B cell (primary cell): Measurements from ENCODE around the gene SCGB2B2. TPM values are rescaled to one million over a fixed set of nuclear protein-coding genes. Genes with fewer than 3 reads are reported as not detected.

Experiments used
- ATAC-seq: fragments of 200-7000 bp; cut with Tn5 transposase; one replicate; pipeline ENCODE4 v1.10.0; 2021; ENCODE audit warnings: low read depth, mild to moderate bottlenecking, moderate number of reproducible peaks, moderate library complexity
- CTCF ChIA-PET: fragments of 350-600 bp; sonication (Branson Sonifier 250); formaldehyde crosslinking; loops from one replicate; lab custom pipeline; 2021; ENCODE audit warnings: antibody characterized with exemption, inconsistent platforms; lab: Charles Lee
- POLR2A ChIA-PET: fragments of 350-600 bp; sonication (Branson Sonifier 250); formaldehyde crosslinking; loops from one replicate; lab custom pipeline; 2021; ENCODE audit warnings: antibody characterized with exemption; lab: Charles Lee
- DNase-seq: peaks from one replicate; pipeline ENCODE4 v3.0.0; 2013
- H2AFZ ChIP-seq: 2 replicates; pipeline ENCODE4 v1.6.1; 2012; ENCODE audit warnings: mild to moderate bottlenecking, low read depth, low read length; ENCODE audit not compliant: insufficient read depth, poor library complexity, severe bottlenecking
- H3K27ac ChIP-seq, 2 donors: 1 replicate in 1 of 2; 2 replicates in 1 of 2; pipeline ENCODE4 v1.5.1; 2012 to 2013; ENCODE audit warnings: low read length in 2 of 2, mild to moderate bottlenecking in 2 of 2, moderate library complexity in 1 of 2
- H3K27me3 ChIP-seq, 4 experiments: fragments of 200-600 bp in 1 of 4; sonication (generic) in 1 of 4; replicated peaks in 1 of 4; 1 replicate in 2 of 4; 2 replicates in 2 of 4; pipeline versions ENCODE4 v1.6.1 to v1.7.0; 2013 to 2016; ENCODE audit warnings: low read length in 3 of 4, mild to moderate bottlenecking in 2 of 4, mixed read lengths in 1 of 4, moderate library complexity in 1 of 4; ENCODE audit not compliant: insufficient read depth in 4 of 4, control insufficient read depth in 3 of 4; ENCODE audit errors: control extremely low read depth in 1 of 4
- H3K36me3 ChIP-seq, 2 experiments: replicated peaks in 1 of 2; 1 replicate in 1 of 2; 2 replicates in 1 of 2; pipeline versions ENCODE4 v1.6.1 to v1.7.1; 2013; ENCODE audit warnings: low read length in 1 of 2; ENCODE audit not compliant: insufficient read depth in 2 of 2, control insufficient read depth in 1 of 2; ENCODE audit errors: control extremely low read depth in 1 of 2, extremely low read depth in 1 of 2
- H3K4me1 ChIP-seq, 2 donors: fragments of 200-600 bp in 1 of 2; sonication (generic) in 1 of 2; 1 replicate in 1 of 2; 2 replicates in 1 of 2; pipeline versions ENCODE4 v1.5.1 to v1.6.1; 2013 to 2017; ENCODE audit warnings: low read length in 2 of 2; ENCODE audit not compliant: control insufficient read depth in 2 of 2, insufficient read depth in 2 of 2
- H3K4me2 ChIP-seq: replicated peaks from 2 replicates; pipeline ENCODE3; 2012; ENCODE audit warnings: mild to moderate bottlenecking, low read depth, low read length; ENCODE audit not compliant: poor library complexity, severe bottlenecking
- H3K4me3 ChIP-seq, 5 experiments: fragments of 200-600 bp in 1 of 5; sonication (generic) in 1 of 5; 1 replicate in 3 of 5; 2 replicates in 2 of 5; pipeline versions ENCODE4 v1.5.1 to v1.7.0; 2011 to 2016; ENCODE audit warnings: low read length in 4 of 5, mild to moderate bottlenecking in 4 of 5, low read depth in 2 of 5, control low read depth in 1 of 5, moderate library complexity in 1 of 5; ENCODE audit not compliant: insufficient read depth in 1 of 5; ENCODE audit errors: control extremely low read depth in 1 of 5, extremely low read depth in 1 of 5
- H3K79me2 ChIP-seq: fragments of 200-600 bp; sonication (generic); one replicate; pipeline ENCODE4 v1.6.0; 2016; ENCODE audit warnings: low read length; ENCODE audit not compliant: control insufficient read depth, insufficient read depth
- H3K9ac ChIP-seq: fragments of 200-600 bp; sonication (generic); 2 replicates; pipeline ENCODE4 v1.6.1; 2017; ENCODE audit warnings: mild to moderate bottlenecking, low read length, moderate library complexity
- H3K9me3 ChIP-seq, 3 donors: one replicate each; pipeline versions ENCODE4 v1.6.1 to v1.7.1; 2013; ENCODE audit warnings: low read length in 2 of 3; ENCODE audit not compliant: control insufficient read depth in 2 of 3, insufficient read depth in 1 of 3; ENCODE audit errors: control extremely low read depth in 1 of 3
- H4K20me1 ChIP-seq: 2 replicates; pipeline ENCODE4 v1.6.0; 2012; ENCODE audit warnings: mild to moderate bottlenecking, low read length; ENCODE audit not compliant: insufficient read depth, control insufficient read depth, poor library complexity, severe bottlenecking
- H3K27ac Mint-ChIP-seq: one replicate; pipeline ENCODE4 v1.8.0; 2021; ENCODE audit warnings: mixed read lengths
- H3K27me3 Mint-ChIP-seq: one replicate; pipeline ENCODE4 v1.8.0; 2021; ENCODE audit warnings: mixed read lengths
- H3K4me1 Mint-ChIP-seq: one replicate; pipeline ENCODE4 v1.8.0; 2021; ENCODE audit warnings: mixed read lengths
- H3K4me3 Mint-ChIP-seq: one replicate; pipeline ENCODE4 v1.8.0; 2021; ENCODE audit warnings: mixed read lengths
- H3K9me3 Mint-ChIP-seq: one replicate; pipeline ENCODE4 v1.8.0; 2022; ENCODE audit warnings: mixed read lengths; ENCODE audit not compliant: insufficient read depth
- EZH2 ChIP-seq: IDR thresholded peaks from 2 replicates; pipeline ENCODE4 v1.6.1; 2012; ENCODE audit warnings: borderline replicate concordance, low read depth, mild to moderate bottlenecking, moderate library complexity, low read length; ENCODE audit not compliant: insufficient read depth, poor library complexity, severe bottlenecking
- WGBS: methylation state at CpG from one replicate; pipeline ENCODE4 v1.1.5; 2013; ENCODE audit warnings: missing lambda C conversion rate; ENCODE audit not compliant: insufficient coverage; 5-methylcytosine and 5-hydroxymethylcytosine counted together
- intact Hi-C: fragments of 100-400 bp; cut with micrococcal nuclease; formaldehyde crosslinking; loops from one replicate; pipeline ENCODE4 v1.10.0; 2022
- polyA plus RNA-seq: library from polyadenylated mRNA; depleted of rRNA; stranded (reverse); fragments of >200 nt; gene quantifications from 2 replicates; pipeline ENCODE4 v1.2.3, GENCODE V29; 2012
- total RNA-seq, 2 donors: library from RNA; stranded (reverse); fragments of 120-200 nt in 1 of 2; gene quantifications; 1 replicate in 1 of 2; 2 replicates in 1 of 2; pipeline versions ENCODE4 v1.2.3 to v1.2.4, GENCODE V29; 2013 to 2022
- TF ChIP-seq, protein P1 (sequence below): fragments of 200-600 bp; IDR thresholded peaks from one replicate; pipeline ENCODE4 v1.8.0; 2022; ENCODE audit warnings: antibody characterized with exemption, mild to moderate bottlenecking

The SCGB2B2 gene
- total and polyA plus RNA-seq, 2 donors (not counting 1 experiment from before 2014, with no cell fraction given): 0.21 to 0.91 TPM

DNA sequence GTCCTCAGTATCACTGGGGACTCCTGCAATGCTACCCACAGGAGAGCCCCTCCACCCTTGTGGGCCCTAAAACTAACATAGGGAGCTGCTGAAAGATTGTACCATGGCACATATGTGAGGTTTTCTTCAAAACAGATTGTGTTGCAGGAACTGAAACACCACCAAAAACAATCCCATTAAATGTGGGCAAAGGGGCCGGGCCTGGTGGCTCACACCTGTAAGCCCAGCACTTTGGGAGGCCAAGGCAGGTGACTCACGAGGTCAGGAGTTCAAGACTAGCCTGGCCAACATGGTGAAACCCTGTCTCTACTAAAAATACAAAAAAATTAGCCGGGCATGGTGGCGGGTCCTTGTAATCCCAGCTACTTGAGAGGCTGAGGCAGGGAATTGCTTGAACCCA, 34.7 kb downstream of the SCGB2B2 start:
- whole genome bisulfite sequencing: 100% methylated on average over 2 of the region's 4 CpGs
- intact Hi-C loops: no loop called here
- Histone ChIP-seq H3K79me2 (no peaks in the 10 kb centered on the region), H3K9ac (no peak overlapping the region), H3K9me3 (no peaks in the 10 kb centered on the region), H3K4me2 (no peak overlapping the region), H3K36me3 (no peaks in the 10 kb centered on the region), H3K4me3 (no peak overlapping the region), H3K4me1 (peaks cover 0 to 4% of the 10 kb centered on the region in 2 donors), H2AFZ (no peak overlapping the region), H3K27me3 (no peaks in the 10 kb centered on the region), H3K27ac (no peak overlapping the region), H4K20me1 (no peaks in the 10 kb centered on the region)
- DNase-seq: no peak
- Mint-ChIP-seq H3K9me3 (no peaks in the 10 kb centered on the region), H3K27ac (no peak overlapping the region), H3K27me3 (no peaks in the 10 kb centered on the region), H3K4me3 (no peak overlapping the region), H3K4me1 (peaks cover 4% of the 10 kb centered on the region)
- ChIA-PET CTCF (interaction anchor here (6.7 kb wide), 1 partner anchor 69 kb away, joined by 111 read pairs; no protein-coding TSS in a partner anchor), POLR2A (no interaction called here)
- ATAC-seq: no peak
- TF ChIP-seq EZH2: no peak
- TF ChIP-seq, protein P1, sequence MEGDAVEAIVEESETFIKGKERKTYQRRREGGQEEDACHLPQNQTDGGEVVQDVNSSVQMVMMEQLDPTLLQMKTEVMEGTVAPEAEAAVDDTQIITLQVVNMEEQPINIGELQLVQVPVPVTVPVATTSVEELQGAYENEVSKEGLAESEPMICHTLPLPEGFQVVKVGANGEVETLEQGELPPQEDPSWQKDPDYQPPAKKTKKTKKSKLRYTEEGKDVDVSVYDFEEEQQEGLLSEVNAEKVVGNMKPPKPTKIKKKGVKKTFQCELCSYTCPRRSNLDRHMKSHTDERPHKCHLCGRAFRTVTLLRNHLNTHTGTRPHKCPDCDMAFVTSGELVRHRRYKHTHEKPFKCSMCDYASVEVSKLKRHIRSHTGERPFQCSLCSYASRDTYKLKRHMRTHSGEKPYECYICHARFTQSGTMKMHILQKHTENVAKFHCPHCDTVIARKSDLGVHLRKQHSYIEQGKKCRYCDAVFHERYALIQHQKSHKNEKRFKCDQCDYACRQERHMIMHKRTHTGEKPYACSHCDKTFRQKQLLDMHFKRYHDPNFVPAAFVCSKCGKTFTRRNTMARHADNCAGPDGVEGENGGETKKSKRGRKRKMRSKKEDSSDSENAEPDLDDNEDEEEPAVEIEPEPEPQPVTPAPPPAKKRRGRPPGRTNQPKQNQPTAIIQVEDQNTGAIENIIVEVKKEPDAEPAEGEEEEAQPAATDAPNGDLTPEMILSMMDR: no peak

DNA sequence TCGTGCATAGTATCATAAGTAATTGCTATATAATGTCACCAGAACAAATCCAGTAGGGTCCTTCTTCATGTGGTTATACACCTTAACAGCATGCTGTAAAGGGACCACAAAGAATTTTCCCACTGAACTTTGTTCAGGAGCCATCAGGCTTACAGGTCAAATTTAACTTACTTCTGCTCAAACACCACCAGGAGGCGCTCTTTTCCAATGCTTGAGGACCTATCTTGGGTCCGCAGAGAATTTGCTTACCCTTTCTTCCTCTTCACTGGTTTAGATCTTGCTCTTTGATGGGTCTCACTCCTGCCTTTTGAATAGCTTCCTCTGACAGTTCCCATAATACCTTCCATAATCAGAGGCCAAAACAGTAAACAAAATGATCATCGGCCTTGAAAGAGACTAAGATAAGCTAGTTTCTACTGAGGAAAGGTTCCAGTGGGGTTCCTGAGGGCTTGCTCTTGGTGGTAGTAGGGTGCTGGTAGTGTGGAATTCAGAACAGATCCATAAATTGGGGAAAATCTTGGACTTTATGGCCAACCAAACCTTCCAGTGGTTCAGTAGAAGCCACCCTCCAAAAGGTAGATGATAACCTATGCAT, 37.4 kb downstream of the SCGB2B2 start:
- peaks cover 0 to 4% of the 10 kb centered on the region in 2 donors for H3K4me1 ChIP-seq
- ATAC-seq: peak; percentile 31
- H3K9ac ChIP-seq: no peak overlapping the region
- H3K27ac ChIP-seq: no peak overlapping the region
- TF ChIP-seq EZH2: no peak
- TF ChIP-seq, protein P1: peak; percentile 83
- H3K9me3 ChIP-seq: peaks cover 2 to 19% (median 12%) of the 10 kb centered on the region in 3 donors
- no peak overlapping the region for H3K4me3 ChIP-seq
- Mint-ChIP-seq H3K27ac (no peak overlapping the region), H3K4me1 (peaks cover 4% of the 10 kb centered on the region), H3K4me3 (no peak overlapping the region), H3K9me3 (peaks cover 9% of the 10 kb centered on the region), H3K27me3 (no peaks in the 10 kb centered on the region)
- H3K79me2 ChIP-seq: no peaks in the 10 kb centered on the region
- peak; percentile 82 for DNase-seq
- no peak overlapping the region for H2AFZ ChIP-seq
- no peak overlapping the region for H3K4me2 ChIP-seq
- ChIA-PET POLR2A (no interaction called here), CTCF (interaction anchor here (0.5 to 6.7 kb wide), 12 partner anchors 9 to 1479 kb away, joined by 3 to 111 read pairs (median 4); no protein-coding TSS in a partner anchor)
- H3K27me3 ChIP-seq: no peaks in the 10 kb centered on the region
- no peaks in the 10 kb centered on the region for H4K20me1 ChIP-seq
- intact Hi-C loops: loop anchor here (1.0 to 2.0 kb wide), 3 partner anchors 23 to 334 kb away; no protein-coding TSS in a partner anchor
- H3K36me3 ChIP-seq: no peaks in the 10 kb centered on the region
- 0% methylated on average over 2 of the region's 4 CpGs for WGBS
